K562 treated with DMSO at 1 percent for 12 hours (cell line): ENCODE measurements around the gene NANOS1. TPM values are rescaled to one million over a fixed set of nuclear protein-coding genes. Genes with fewer than 3 reads are reported as not detected.

ENCODE experiments used
- total RNA-seq: library from RNA; unstranded; fragments of 300-600 nt; gene quantifications from 2 replicates; pipeline ENCODE4 v1.2.3, GENCODE V29; 2022; ENCODE audit not compliant: insufficient read depth

NANOS1 gene, protein sequence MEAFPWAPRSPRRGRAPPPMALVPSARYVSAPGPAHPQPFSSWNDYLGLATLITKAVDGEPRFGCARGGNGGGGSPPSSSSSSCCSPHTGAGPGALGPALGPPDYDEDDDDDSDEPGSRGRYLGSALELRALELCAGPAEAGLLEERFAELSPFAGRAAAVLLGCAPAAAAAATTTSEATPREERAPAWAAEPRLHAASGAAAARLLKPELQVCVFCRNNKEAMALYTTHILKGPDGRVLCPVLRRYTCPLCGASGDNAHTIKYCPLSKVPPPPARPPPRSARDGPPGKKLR
- 0.15 TPM in 1 of 2 replicates, not detected in the other for total RNA-seq

DNA sequence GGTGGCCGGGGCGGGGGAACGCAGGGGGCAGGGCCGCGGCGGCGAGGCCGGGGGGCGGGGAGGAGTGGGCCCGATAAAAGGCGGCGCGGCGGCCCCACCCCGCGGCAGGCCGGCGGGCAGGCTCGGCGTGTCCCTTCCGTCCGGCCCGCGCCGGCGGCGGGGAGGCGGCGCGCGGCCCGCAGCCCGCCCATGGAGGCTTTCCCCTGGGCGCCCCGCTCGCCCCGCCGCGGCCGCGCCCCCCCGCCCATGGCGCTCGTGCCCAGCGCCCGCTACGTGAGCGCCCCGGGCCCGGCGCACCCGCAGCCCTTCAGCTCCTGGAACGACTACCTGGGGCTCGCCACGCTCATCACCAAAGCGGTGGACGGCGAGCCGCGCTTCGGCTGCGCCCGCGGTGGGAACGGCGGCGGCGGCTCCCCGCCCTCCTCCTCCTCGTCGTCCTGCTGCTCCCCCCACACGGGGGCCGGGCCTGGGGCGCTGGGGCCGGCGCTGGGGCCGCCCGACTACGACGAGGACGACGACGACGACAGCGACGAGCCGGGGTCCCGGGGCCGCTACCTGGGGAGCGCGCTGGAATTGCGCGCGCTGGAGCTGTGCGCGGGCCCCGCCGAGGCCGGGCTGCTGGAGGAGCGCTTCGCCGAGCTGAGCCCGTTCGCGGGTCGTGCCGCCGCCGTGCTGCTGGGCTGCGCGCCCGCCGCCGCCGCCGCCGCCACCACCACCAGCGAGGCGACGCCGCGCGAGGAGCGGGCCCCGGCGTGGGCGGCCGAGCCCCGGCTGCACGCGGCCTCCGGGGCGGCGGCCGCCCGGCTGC is at the start of gene NANOS1:
Gene NANOS1 (plus strand): TSS at position 102 of the 808 bp plus-strand sequence. CDS start 88 bp downstream, at position 190.

DNA sequence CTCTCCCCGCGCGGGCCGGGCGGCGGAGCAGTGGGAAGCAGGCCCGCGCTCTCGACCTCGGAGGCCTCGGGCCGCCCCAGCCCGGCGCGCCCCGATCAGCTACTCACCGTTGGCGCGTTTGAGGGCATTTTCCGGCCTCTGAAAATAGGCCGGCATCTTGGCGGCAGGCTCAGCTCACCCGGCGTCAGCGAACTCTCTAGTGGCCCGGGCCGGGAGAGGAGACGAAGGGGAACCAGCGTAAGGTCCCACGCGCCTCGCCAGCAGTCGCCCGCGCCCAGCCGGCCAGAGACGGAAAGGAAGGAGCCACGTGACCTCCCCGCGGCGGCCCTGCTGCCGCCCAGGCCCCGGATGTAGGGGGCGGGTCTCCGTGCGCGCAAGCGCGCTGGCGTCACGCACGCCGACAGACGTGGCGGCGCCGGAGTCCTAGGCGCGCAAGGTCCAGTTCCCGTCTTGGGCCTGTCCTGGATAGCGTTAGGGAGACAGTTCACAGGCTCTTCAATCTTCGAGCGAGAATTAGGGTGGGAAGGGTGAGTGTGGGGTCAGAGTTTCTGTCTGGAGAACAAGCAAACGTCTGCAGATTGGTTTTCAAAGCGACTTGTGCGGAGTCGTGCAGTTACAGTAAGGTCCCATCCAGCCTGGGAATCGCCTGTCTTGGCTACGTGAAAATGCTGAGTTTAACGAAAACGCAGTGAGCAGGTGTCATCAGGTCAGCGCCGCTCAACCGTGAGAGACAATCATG is 51.2 kb downstream of the NANOS1 start, which contains the start of gene EIF3A:
Gene EIF3A (minus strand): TSS at position 297 of the 739 bp plus-strand sequence. CDS start 141 bp downstream, at position 156.

Other genes starting within 250 kb of the NANOS1 start
- gene EIF3A, start 51.1 kb downstream of the NANOS1 start, total RNA-seq, result 31.7 and 89.0 TPM in 2 replicates
- 26.5 and 32.4 TPM in 2 replicates for gene DENND10, start 74.4 kb downstream of the NANOS1 start, total RNA-seq
- 25.9 and 27.9 TPM in 2 replicates for gene SFXN4, start 136.0 kb downstream of the NANOS1 start, total RNA-seq
- 101 and 144 TPM in 2 replicates for gene PRDX3, start 149.1 kb downstream of the NANOS1 start, total RNA-seq
- 0.90 and 1.8 TPM in 2 replicates for gene GRK5, start 177.9 kb downstream of the NANOS1 start, total RNA-seq